Smooth muscle cell (in vitro differentiated cells): ENCODE measurements around the gene SNX11. TPM values are rescaled to one million over a fixed set of nuclear protein-coding genes. Genes with fewer than 3 reads are reported as not detected.

Experiments
- DNase-seq: peaks from one replicate; lab custom pipeline; 2025; ENCODE audit not compliant: unreplicated experiment; lab: John Stamatoyannopoulos, UW
- H2AFZ ChIP-seq: fragments of 200-600 bp; sonication (generic); 2 replicates; pipeline ENCODE4 v1.6.0; 2016; ENCODE audit warnings: antibody characterized with exemption, low read depth, mild to moderate bottlenecking
- H3F3A ChIP-seq: fragments of 200-600 bp; sonication (generic); 2 replicates; pipeline ENCODE4 v1.6.0; 2017; ENCODE audit warnings: antibody characterized with exemption, low read depth
- H3K27ac ChIP-seq: fragments of 200-600 bp; sonication (generic); 2 replicates; pipeline ENCODE4 v1.5.1; 2016; ENCODE audit warnings: low read depth, mild to moderate bottlenecking
- H3K27me3 ChIP-seq: fragments of 200-600 bp; sonication (generic); 2 replicates; pipeline ENCODE4 v1.6.1; 2016; ENCODE audit warnings: low read depth, mild to moderate bottlenecking
- H3K36me3 ChIP-seq: fragments of 200-600 bp; sonication (generic); 2 replicates; pipeline ENCODE4 v1.5.1; 2016; ENCODE audit warnings: low read depth
- H3K4me1 ChIP-seq: fragments of 200-600 bp; sonication (generic); 2 replicates; pipeline ENCODE4 v1.5.1; 2016; ENCODE audit warnings: low read depth
- H3K4me2 ChIP-seq: fragments of 200-600 bp; sonication (generic); 2 replicates; pipeline ENCODE4 v1.6.0; 2016; ENCODE audit warnings: mild to moderate bottlenecking
- H3K4me3 ChIP-seq: fragments of 200-600 bp; sonication (generic); 2 replicates; pipeline ENCODE4 v1.5.1; 2016; ENCODE audit warnings: mild to moderate bottlenecking
- H3K79me2 ChIP-seq: fragments of 200-600 bp; sonication (generic); 2 replicates; pipeline ENCODE4 v1.6.0; 2016; ENCODE audit warnings: low read depth, mild to moderate bottlenecking
- H3K9ac ChIP-seq: fragments of 200-600 bp; sonication (generic); 2 replicates; pipeline ENCODE4 v1.6.0; 2016; ENCODE audit warnings: low read depth
- H3K9me3 ChIP-seq: fragments of 200-600 bp; sonication (generic); replicated peaks from 2 replicates; pipeline ENCODE4 v1.5.1; 2016; ENCODE audit warnings: low read depth
- H4K20me1 ChIP-seq: fragments of 200-600 bp; sonication (generic); 2 replicates; pipeline ENCODE4 v1.6.0; 2016; ENCODE audit warnings: low read depth
- CTCF ChIP-seq: fragments of 200-600 bp; sonication (generic); IDR thresholded peaks from 2 replicates; pipeline ENCODE4 v1.5.1; 2017; ENCODE audit warnings: borderline replicate concordance, mild to moderate bottlenecking, antibody characterized with exemption; ENCODE audit not compliant: insufficient read depth, poor library complexity, severe bottlenecking
- WGBS: methylation state at CpG from one replicate; pipeline ENCODE4 v1.1.7; 2016; ENCODE audit warnings: low lambda C conversion rate; 5-methylcytosine and 5-hydroxymethylcytosine counted together
- polyA plus RNA-seq: library from polyadenylated mRNA; unstranded; fragments of >200 nt; fragmentation: Nextera tagmentation; extraction: Ambion mirVana; gene quantifications from 2 replicates; pipeline ENCODE4 v1.2.1, GENCODE V29; 2016
- total RNA-seq: library from RNA; depleted of rRNA; stranded (reverse); fragments of >200 nt; gene quantifications from 2 replicates; pipeline ENCODE4 v1.2.3, GENCODE V29; 2014

SNX11 gene
- total and polyA plus RNA-seq, 2 experiments from 2014 or later, result 15.3 to 22.9 TPM

- TF ChIP-seq CTCF, result no peak
- Histone ChIP-seq H3K27ac (peak overlapping the region; percentile 24), H3K79me2 (peaks cover 45% of the 10 kb centered on the region), H3K9me3 (no peaks in the 10 kb centered on the region), H3K9ac (no peak overlapping the region), H3F3A (peaks cover 34% of the 10 kb centered on the region), H4K20me1 (peaks cover 61% of the 10 kb centered on the region), H3K4me3 (no peak overlapping the region), H2AFZ (no peak overlapping the region), H3K4me2 (no peak overlapping the region), H3K27me3 (no peaks in the 10 kb centered on the region), H3K36me3 (peaks cover 4% of the 10 kb centered on the region), H3K4me1 (peaks cover 2% of the 10 kb centered on the region)
- WGBS, result 85% methylated on average over 7 of the region's 7 CpGs
- no peak for DNase-seq
Measured at GRCh38 chr17:48060249-48060648, 47.3 kb upstream of the SNX11 start.

GRCh38 chr17:48062273-48062672, 45.3 kb upstream of the SNX11 start:
- no peak for TF ChIP-seq CTCF
- peaks cover 32% of the 10 kb centered on the region for H3K79me2 ChIP-seq
- H3F3A ChIP-seq, result peaks cover 39% of the 10 kb centered on the region
- no peak overlapping the region for H3K4me2 ChIP-seq
- no peak overlapping the region for H3K9ac ChIP-seq
- no peaks in the 10 kb centered on the region for H3K9me3 ChIP-seq
- WGBS, result 99% methylated on average over 7 of the region's 7 CpGs
- H4K20me1 ChIP-seq, result peaks cover 44% of the 10 kb centered on the region
- no peaks in the 10 kb centered on the region for H3K27me3 ChIP-seq
- H3K4me3 ChIP-seq, result no peak overlapping the region
- H3K4me1 ChIP-seq, result no peaks in the 10 kb centered on the region
- no peak for DNase-seq
- H3K27ac ChIP-seq, result no peak overlapping the region
- H2AFZ ChIP-seq, result no peak overlapping the region
- H3K36me3 ChIP-seq, result peaks cover 4% of the 10 kb centered on the region

- peaks cover 34% of the 10 kb centered on the region for H4K20me1 ChIP-seq
- H2AFZ ChIP-seq, result no peak overlapping the region
- 80% methylated on average over 3 of the region's 3 CpGs for WGBS
- H3K79me2 ChIP-seq, result peaks cover 14% of the 10 kb centered on the region
- H3K9me3 ChIP-seq, result no peaks in the 10 kb centered on the region
- peak overlapping the region; percentile 4 for H3K27ac ChIP-seq
- H3K4me2 ChIP-seq, result no peak overlapping the region
- TF ChIP-seq CTCF, result no peak
- DNase-seq, result no peak
- H3K9ac ChIP-seq, result no peak overlapping the region
- no peaks in the 10 kb centered on the region for H3K27me3 ChIP-seq
- H3K4me3 ChIP-seq, result no peak overlapping the region
- peaks cover 45% of the 10 kb centered on the region for H3F3A ChIP-seq
- no peaks in the 10 kb centered on the region for H3K4me1 ChIP-seq
- H3K36me3 ChIP-seq, result peaks cover 5% of the 10 kb centered on the region
Measured at GRCh38 chr17:48064638-48065037, 42.9 kb upstream of the SNX11 start.

- WGBS, result 93% methylated on average over 1 of the region's 1 CpG
- no peak overlapping the region for H3K9ac ChIP-seq
- H3K27ac ChIP-seq, result peak overlapping the region; percentile 9
- no peak for TF ChIP-seq CTCF
- no peaks in the 10 kb centered on the region for H3K27me3 ChIP-seq
- H2AFZ ChIP-seq, result no peak overlapping the region
- H3K36me3 ChIP-seq, result peaks cover 6% of the 10 kb centered on the region
- H4K20me1 ChIP-seq, result peaks cover 24% of the 10 kb centered on the region
- H3K4me3 ChIP-seq, result no peak overlapping the region
- peaks cover 3% of the 10 kb centered on the region for H3K79me2 ChIP-seq
- no peaks in the 10 kb centered on the region for H3K9me3 ChIP-seq
- no peak overlapping the region for H3K4me2 ChIP-seq
- H3F3A ChIP-seq, result peaks cover 45% of the 10 kb centered on the region
- DNase-seq, result no peak
- H3K4me1 ChIP-seq, result no peaks in the 10 kb centered on the region
Measured at GRCh38 chr17:48066192-48066591, 41.4 kb upstream of the SNX11 start.
